Renal cortical epithelial cell (primary cell): ENCODE results near the gene OR56B1. TPM values are rescaled to one million over a fixed set of nuclear protein-coding genes. Genes with fewer than 3 reads are reported as not detected.

ENCODE experiments used
- DNase-seq: peaks from one replicate; pipeline ENCODE4 v3.0.0-alpha.2; 2011; ENCODE audit warnings: low read depth
- total RNA-seq: library from RNA; depleted of rRNA; stranded (reverse); fragments of >200 nt; gene quantifications from 2 replicates; pipeline ENCODE4 v1.2.3, GENCODE V29; 2014

Gene OR56B1
- total RNA-seq, 1 donor from 2014 or later: not detected

DNA sequence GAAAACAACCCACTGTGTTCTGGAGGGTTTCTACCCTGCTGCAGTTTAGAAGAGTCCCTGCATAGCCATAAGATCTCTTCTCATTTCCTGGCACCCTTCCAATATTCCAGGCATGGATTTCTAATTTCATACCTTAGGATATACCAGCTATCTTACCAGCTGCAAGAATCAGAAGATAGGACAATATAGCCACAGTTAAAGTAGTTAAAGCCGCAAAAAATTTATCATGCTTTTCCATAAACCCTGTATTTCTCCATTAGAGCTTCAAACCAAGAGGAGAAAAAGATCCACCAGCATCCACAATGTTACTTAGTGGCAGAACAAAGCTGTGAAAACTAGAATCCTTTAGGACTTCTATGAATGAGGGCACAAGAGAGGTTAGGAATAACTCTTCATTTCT lies 8.6 kb upstream of the OR56B1 start:
- DNase-seq: no peak

DNA sequence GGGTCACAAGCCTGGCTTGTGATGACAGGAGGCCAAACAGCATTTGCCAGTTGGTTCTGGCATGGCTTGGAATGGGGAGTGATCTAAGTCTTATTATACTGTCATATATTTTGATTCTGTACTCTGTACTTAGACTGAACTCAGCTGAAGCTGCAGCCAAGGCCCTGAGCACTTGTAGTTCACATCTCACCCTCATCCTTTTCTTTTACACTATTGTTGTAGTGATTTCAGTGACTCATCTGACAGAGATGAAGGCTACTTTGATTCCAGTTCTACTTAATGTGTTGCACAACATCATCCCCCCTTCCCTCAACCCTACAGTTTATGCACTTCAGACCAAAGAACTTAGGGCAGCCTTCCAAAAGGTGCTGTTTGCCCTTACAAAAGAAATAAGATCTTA lies 843 bp downstream of the OR56B1 start:
- peak; percentile 82 for DNase-seq

- DNase-seq: peak; percentile 14
These were observed 1.6 kb downstream of the OR56B1 start for GRCh38 chr11:5737670-5738392.

GRCh38 chr11:5738431-5738830 lies 2.2 kb downstream of the OR56B1 start:
- DNase-seq: no peak

GRCh38 chr11:5746614-5747013 lies 10.4 kb downstream of the OR56B1 start:
- no peak for DNase-seq

GRCh38 chr11:5749836-5750235 lies 13.6 kb downstream of the OR56B1 start:
- no peak for DNase-seq

GRCh38 chr11:5753943-5754342 lies 17.7 kb downstream of the OR56B1 start, which contains the start of gene OR52N4:
Gene OR52N4, plus strand, starts transcription at chr11:5754243. Its CDS starts 498 bp downstream, at chr11:5754741.
- DNase-seq: no peak

DNA sequence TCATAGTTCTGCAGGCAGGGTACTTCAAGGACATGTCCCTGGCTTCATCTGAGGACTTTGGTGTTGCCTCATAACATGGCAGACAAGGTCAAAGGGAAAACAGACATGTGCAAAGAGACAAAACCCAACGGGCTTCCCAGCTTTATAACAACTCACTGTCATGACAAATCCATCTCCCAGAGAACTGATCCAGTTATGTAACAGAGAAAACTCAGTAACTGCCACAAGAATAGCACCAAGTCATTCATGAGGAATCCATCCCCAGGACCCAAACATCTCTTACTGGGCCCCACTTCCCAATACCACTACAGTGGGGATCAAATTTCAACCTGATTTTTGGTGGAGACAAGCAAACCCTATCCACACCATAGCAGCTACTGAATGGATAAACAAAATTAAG lies 30.8 kb downstream of the OR56B1 start:
- no peak for DNase-seq

GRCh38 chr11:5783255-5783654 lies 47.0 kb downstream of the OR56B1 start, which contains the start of gene OR52N5:
Gene OR52N5, minus strand, starts transcription at chr11:5783355. Its CDS starts 4,721 bp downstream, at chr11:5778634.
- DNase-seq: no peak

Other genes with a start within 250 kb of the OR56B1 start
- 0.10 TPM in 1 of 2 replicates, not detected in the other for gene OR52D1, start 247.8 kb upstream of the OR56B1 start, total RNA-seq
- gene UBQLN3, start 226.5 kb upstream of the OR56B1 start, total RNA-seq: 0.05 TPM in 1 of 2 replicates, not detected in the other
- gene UBQLNL, start 219.7 kb upstream of the OR56B1 start, total RNA-seq: 0.30 TPM in 1 of 2 replicates, not detected in the other
- gene OR52H1, start 187.9 kb upstream of the OR56B1 start, total RNA-seq: 0.10 TPM in 1 of 2 replicates, not detected in the other
- not detected in 2 replicates for gene OR52B6, start 155.6 kb upstream of the OR56B1 start, total RNA-seq
- gene TRIM6, start 139.8 kb upstream of the OR56B1 start, total RNA-seq: 10.4 and 19.5 TPM in 2 replicates
- 10.7 and 15.3 TPM in 2 replicates for gene TRIM34, start 111.4 kb upstream of the OR56B1 start, total RNA-seq
- gene TRIM5, start 51.4 kb upstream of the OR56B1 start, total RNA-seq: 37.2 and 44.3 TPM in 2 replicates
- gene TRIM22, start 46.7 kb upstream of the OR56B1 start, total RNA-seq: 148 and 284 TPM in 2 replicates
- gene OR52N4, start 17.8 kb downstream of the OR56B1 start, total RNA-seq: not detected in 2 replicates
- gene OR52N5, start 46.9 kb downstream of the OR56B1 start, total RNA-seq: not detected in 2 replicates
- gene OR52N1, start 54.8 kb downstream of the OR56B1 start, total RNA-seq: not detected in 2 replicates
- gene OR52N2, start 72.5 kb downstream of the OR56B1 start, total RNA-seq: not detected in 2 replicates
- gene OR52E6, start 105.4 kb downstream of the OR56B1 start, total RNA-seq: not detected in 2 replicates
- gene OR52E8, start 121.2 kb downstream of the OR56B1 start, total RNA-seq: not detected in 2 replicates
- not detected in 2 replicates for gene OR52E4, start 144.2 kb downstream of the OR56B1 start, total RNA-seq
- gene OR52E5, start 156.8 kb downstream of the OR56B1 start, total RNA-seq: not detected in 2 replicates
- gene OR56A3, start 205.8 kb downstream of the OR56B1 start, total RNA-seq: not detected in 2 replicates
- gene OR56A5, start 232.0 kb downstream of the OR56B1 start, total RNA-seq: not detected in 2 replicates